Mesenchymal stem cell (in vitro differentiated cells and primary cell): ENCODE results near the gene ATP6V0D1.

Experiments used
- DNase-seq: peaks from one replicate; pipeline ENCODE4 v3.0.0-alpha.2; 2013
- H2AFZ ChIP-seq: one replicate; pipeline ENCODE4 v1.6.1; 2013; ENCODE audit warnings: low read depth, mild to moderate bottlenecking, control low read depth, inconsistent platforms, low read length, moderate library complexity
- H2AK5ac ChIP-seq: 2 replicates; pipeline ENCODE4 v1.6.1; 2013; ENCODE audit warnings: low read length, moderate library complexity, mild to moderate bottlenecking, inconsistent platforms; ENCODE audit not compliant: severe bottlenecking
- H2BK120ac ChIP-seq: one replicate; pipeline ENCODE4 v1.6.1; 2013; ENCODE audit warnings: low read depth, mild to moderate bottlenecking, inconsistent platforms, low read length, moderate library complexity
- H2BK12ac ChIP-seq, 2 experiments: one replicate each; pipeline ENCODE4 v1.6.1; 2013; ENCODE audit warnings: inconsistent platforms in 2 of 2, low read length in 2 of 2, mild to moderate bottlenecking in 2 of 2, moderate library complexity in 2 of 2, control low read depth in 1 of 2
- H2BK15ac ChIP-seq: one replicate; pipeline ENCODE4 v1.6.1; 2013; ENCODE audit warnings: mild to moderate bottlenecking, low read depth, inconsistent platforms; ENCODE audit not compliant: poor library complexity, severe bottlenecking
- H2BK5ac ChIP-seq: 2 replicates; pipeline ENCODE4 v1.6.1; 2013; ENCODE audit warnings: low read depth, mild to moderate bottlenecking, low read length, control low read depth, inconsistent platforms; ENCODE audit not compliant: poor library complexity, severe bottlenecking
- H3K14ac ChIP-seq, 2 experiments: one replicate each; pipeline ENCODE4 v1.6.1; 2013; ENCODE audit warnings: inconsistent platforms in 2 of 2, low read length in 2 of 2, control low read depth in 1 of 2, mild to moderate bottlenecking in 1 of 2, moderate library complexity in 1 of 2
- H3K18ac ChIP-seq, 2 experiments: one replicate each; pipeline ENCODE4 v1.6.1; 2013; ENCODE audit warnings: inconsistent platforms in 2 of 2, low read length in 2 of 2, control low read depth in 1 of 2, low read depth in 1 of 2, mild to moderate bottlenecking in 1 of 2
- H3K23ac ChIP-seq, 2 experiments: one replicate each; pipeline ENCODE4 v1.6.1; 2013; ENCODE audit warnings: inconsistent platforms in 2 of 2, low read length in 2 of 2, mild to moderate bottlenecking in 2 of 2, moderate library complexity in 2 of 2, control low read depth in 1 of 2
- H3K27ac ChIP-seq: 2 replicates; pipeline ENCODE4 v1.5.1; 2013; ENCODE audit warnings: mild to moderate bottlenecking, moderate library complexity, low read length, control low read depth, inconsistent platforms; ENCODE audit not compliant: poor library complexity, severe bottlenecking
- H3K27me3 ChIP-seq, 2 experiments: 2 replicates each; pipeline versions ENCODE4 v1.6.1 to v1.7.0; 2013; ENCODE audit warnings: low read length in 2 of 2, mild to moderate bottlenecking in 2 of 2, moderate library complexity in 2 of 2, control low read depth in 1 of 2, inconsistent platforms in 1 of 2; ENCODE audit not compliant: control insufficient read depth in 1 of 2, insufficient read depth in 1 of 2
- H3K36me3 ChIP-seq, 2 experiments: 2 replicates each; pipeline versions ENCODE4 v1.6.1 to v1.7.0; 2013; ENCODE audit warnings: low read length in 2 of 2, control low read depth in 1 of 2, inconsistent platforms in 1 of 2, low read depth in 1 of 2, mild to moderate bottlenecking in 1 of 2; ENCODE audit not compliant: insufficient read depth in 2 of 2, control insufficient read depth in 1 of 2
- H3K4ac ChIP-seq, 2 experiments: one replicate each; pipeline ENCODE4 v1.6.1; 2013; ENCODE audit warnings: inconsistent platforms in 2 of 2, low read length in 2 of 2, mild to moderate bottlenecking in 2 of 2, moderate library complexity in 2 of 2, control low read depth in 1 of 2, low read depth in 1 of 2
- H3K4me1 ChIP-seq: 2 replicates; pipeline ENCODE4 v1.6.1; 2013; ENCODE audit warnings: low read depth, low read length, control low read depth; ENCODE audit not compliant: control insufficient read depth, insufficient read depth
- H3K4me2 ChIP-seq: 2 replicates; pipeline ENCODE4 v1.6.1; 2013; ENCODE audit warnings: low read length, mild to moderate bottlenecking, inconsistent platforms; ENCODE audit not compliant: poor library complexity, severe bottlenecking
- H3K4me3 ChIP-seq, 2 experiments: 2 replicates each; pipeline versions ENCODE4 v1.5.1 to v1.7.0; 2013; ENCODE audit warnings: low read length in 2 of 2, mild to moderate bottlenecking in 2 of 2, control low read depth in 1 of 2, low read depth in 1 of 2; ENCODE audit not compliant: insufficient read depth in 1 of 2
- H3K79me1 ChIP-seq: replicated peaks from 2 replicates; pipeline ENCODE4 v1.6.1; 2013; ENCODE audit warnings: mild to moderate bottlenecking, control low read depth, low read length, inconsistent platforms; ENCODE audit not compliant: poor library complexity, severe bottlenecking
- H3K9ac ChIP-seq: 2 replicates; pipeline ENCODE4 v1.7.0; 2013; ENCODE audit warnings: mild to moderate bottlenecking, low read length, moderate library complexity
- H3K9me3 ChIP-seq: 2 replicates; pipeline ENCODE4 v1.7.0; 2013; ENCODE audit warnings: mild to moderate bottlenecking, low read length; ENCODE audit not compliant: control insufficient read depth
- H4K8ac ChIP-seq: one replicate; pipeline ENCODE4 v1.6.1; 2013; ENCODE audit warnings: inconsistent platforms, mild to moderate bottlenecking, low read length, moderate library complexity
- H4K91ac ChIP-seq: one replicate; pipeline ENCODE4 v1.6.1; 2013; ENCODE audit warnings: mild to moderate bottlenecking, low read length, inconsistent platforms
- WGBS: methylation state at CpG from one replicate; pipeline ENCODE4 v1.1.7; 2013; ENCODE audit warnings: mixed read lengths; 5-methylcytosine and 5-hydroxymethylcytosine counted together

ATP6V0D1 gene

GRCh38 chr16:67397036-67397801 lies 83.7 kb downstream of the ATP6V0D1 start:
- Histone ChIP-seq H3K36me3 (no peaks in the 10 kb centered on the region), H3K4me2 (no peak overlapping the region), H4K91ac (peak overlapping the region; percentile 45), H2BK12ac (peak overlapping the region; percentile 38 to 81), H2AFZ (no peak overlapping the region), H3K27me3 (peaks cover 4 to 85% of the 10 kb centered on the region in 2 experiments), H3K4me3 (no peak overlapping the region), H3K79me1 (no peaks in the 10 kb centered on the region), H4K8ac (peak overlapping the region; percentile 45), H3K9ac (peak overlapping the region; percentile 59), H2BK120ac (no peak overlapping the region), H3K4ac (peak overlapping the region in 1 of 2 experiments; percentile 53), H3K4me1 (peaks cover 48% of the 10 kb centered on the region), H2BK15ac (peak overlapping the region; percentile 12), H3K23ac (peak overlapping the region in 1 of 2 experiments; percentile 57), H2BK5ac (no peak overlapping the region), H2AK5ac (no peak overlapping the region), H3K18ac (no peak overlapping the region), H3K14ac (peak overlapping the region in 1 of 2 experiments; percentile 4), H3K9me3 (no peaks in the 10 kb centered on the region), H3K27ac (no peak overlapping the region)
- 86% methylated on average over 14 of the region's 15 CpGs for WGBS
- peak; percentile 35 for DNase-seq

GRCh38 chr16:67396159-67397035 lies 84.6 kb downstream of the ATP6V0D1 start:
- no peaks in the 10 kb centered on the region for H3K79me1 ChIP-seq
- H3K14ac ChIP-seq, result no peak overlapping the region
- peak overlapping the region in 1 of 2 experiments; percentile 40 for H3K4ac ChIP-seq
- H2BK120ac ChIP-seq, result no peak overlapping the region
- no peak overlapping the region for H2AFZ ChIP-seq
- peaks cover 10 to 85% of the 10 kb centered on the region in 2 experiments for H3K27me3 ChIP-seq
- peak; percentile 96 for DNase-seq
- no peaks in the 10 kb centered on the region for H3K36me3 ChIP-seq
- no peak overlapping the region for H2AK5ac ChIP-seq
- peak overlapping the region; percentile 73 for H4K8ac ChIP-seq
- no peak overlapping the region for H2BK5ac ChIP-seq
- no peak overlapping the region for H4K91ac ChIP-seq
- H3K18ac ChIP-seq, result peak overlapping the region; percentile 26 to 79
- no peaks in the 10 kb centered on the region for H3K9me3 ChIP-seq
- H3K4me3 ChIP-seq, result no peak overlapping the region
- H2BK15ac ChIP-seq, result no peak overlapping the region
- no peak overlapping the region for H3K27ac ChIP-seq
- peak overlapping the region; percentile 60 for H3K9ac ChIP-seq
- peak overlapping the region; percentile 38 to 81 for H2BK12ac ChIP-seq
- H3K4me1 ChIP-seq, result peaks cover 52% of the 10 kb centered on the region
- H3K4me2 ChIP-seq, result peak overlapping the region; percentile 4
- H3K23ac ChIP-seq, result no peak overlapping the region
- WGBS, result 17% methylated on average over 27 of the region's 31 CpGs

- DNase-seq, result peak; percentile 67
- no peak overlapping the region for H3K4me3 ChIP-seq
- H3K27ac ChIP-seq, result no peak overlapping the region
- peaks cover 52% of the 10 kb centered on the region for H3K4me1 ChIP-seq
- H2AFZ ChIP-seq, result no peak overlapping the region
- peaks cover 11 to 81% of the 10 kb centered on the region in 2 experiments for H3K27me3 ChIP-seq
- no peak overlapping the region for H3K14ac ChIP-seq
- H3K4me2 ChIP-seq, result no peak overlapping the region
- H3K9ac ChIP-seq, result peak overlapping the region; percentile 60
- H3K4ac ChIP-seq, result no peak overlapping the region
- peak overlapping the region; percentile 12 for H4K8ac ChIP-seq
- no peaks in the 10 kb centered on the region for H3K79me1 ChIP-seq
- H3K18ac ChIP-seq, result peak overlapping the region in 1 of 2 experiments; percentile 1
- H3K23ac ChIP-seq, result no peak overlapping the region
- H2BK15ac ChIP-seq, result no peak overlapping the region
- H3K9me3 ChIP-seq, result no peaks in the 10 kb centered on the region
- no peak overlapping the region for H2BK120ac ChIP-seq
- 87% methylated on average over 13 of the region's 13 CpGs for WGBS
- H3K36me3 ChIP-seq, result no peaks in the 10 kb centered on the region
- peak overlapping the region in 1 of 2 experiments; percentile 59 for H2BK12ac ChIP-seq
- H2BK5ac ChIP-seq, result no peak overlapping the region
- H2AK5ac ChIP-seq, result no peak overlapping the region
- H4K91ac ChIP-seq, result no peak overlapping the region
Measured at GRCh38 chr16:67395458-67396158, 85.3 kb downstream of the ATP6V0D1 start.
